Panc1 (cell line): ENCODE data around the gene ARMS2. TPM values are rescaled to one million over a fixed set of nuclear protein-coding genes. Genes with fewer than 3 reads are reported as not detected.

ENCODE experiments used
- ATAC-seq: fragments of 200-7000 bp; cut with Tn5 transposase; 2 replicates; pipeline ENCODE4 v1.9.1; 2020; ENCODE audit warnings: mild to moderate bottlenecking, moderate library complexity
- BruUV-seq: library from RNA; stranded (reverse); fragments of 400-500 nt; replicated peaks from 2 replicates; lab custom pipeline; 2021; lab: Mats Ljungman, UMichigan
- CTCF ChIA-PET: fragments of 300-600 bp; sonication (Branson Sonifier 250); formaldehyde crosslinking; loops from one replicate; lab custom pipeline; 2022; ENCODE audit warnings: antibody characterized with exemption; lab: Charles Lee
- POLR2A ChIA-PET: fragments of 300-600 bp; sonication (Branson Sonifier 250); formaldehyde crosslinking; loops from one replicate; lab custom pipeline; 2022; ENCODE audit warnings: antibody characterized with exemption; lab: Charles Lee
- DNase-seq: peaks from one replicate; pipeline ENCODE4 v3.0.0-alpha.2; 2010; ENCODE audit warnings: low read depth, low spot score
- H3K27ac ChIP-seq: 2 replicates; pipeline ENCODE4 v1.5.1; 2011; ENCODE audit warnings: mild to moderate bottlenecking, low read length, inconsistent platforms
- H3K27me3 ChIP-seq: fragments of 200-500 bp; sonication (Bioruptor generic); 2 replicates; pipeline ENCODE4 v1.6.0; 2014; ENCODE audit warnings: low read length, inconsistent platforms; ENCODE audit not compliant: control insufficient read depth, insufficient read depth
- H3K36me3 ChIP-seq: fragments of 200-500 bp; sonication (Bioruptor generic); 2 replicates; pipeline ENCODE4 v1.5.1; 2014; ENCODE audit warnings: inconsistent platforms, mild to moderate bottlenecking, low read length, moderate library complexity; ENCODE audit not compliant: control insufficient read depth, insufficient read depth
- H3K4me1 ChIP-seq: 2 replicates; pipeline ENCODE4 v1.5.1; 2011; ENCODE audit warnings: inconsistent platforms, mild to moderate bottlenecking, low read length, moderate library complexity; ENCODE audit not compliant: control insufficient read depth, insufficient read depth
- H3K4me3 ChIP-seq, 2 experiments: 2 replicates each; pipeline ENCODE4 v1.5.1; 2011 to 2012; ENCODE audit warnings: low read depth in 2 of 2, low read length in 2 of 2, mild to moderate bottlenecking in 2 of 2, inconsistent platforms in 1 of 2, moderate library complexity in 1 of 2
- H3K9me3 ChIP-seq: fragments of 200-500 bp; sonication (Bioruptor generic); 2 replicates; pipeline ENCODE4 v1.5.1; 2014; ENCODE audit warnings: low read depth, mild to moderate bottlenecking, inconsistent platforms, low read length, moderate library complexity; ENCODE audit not compliant: control insufficient read depth, insufficient read depth
- CTCF ChIP-seq: fragments of 450-650 bp; IDR thresholded peaks from 2 replicates; pipeline ENCODE4 v1.5.1; 2017; ENCODE audit warnings: mild to moderate bottlenecking
- POLR2AphosphoS5 ChIP-seq: IDR thresholded peaks from 2 replicates; pipeline ENCODE4 v1.6.1; 2012; ENCODE audit warnings: mild to moderate bottlenecking, low read depth, low read length, moderate library complexity
- SIN3A ChIP-seq: IDR thresholded peaks from 2 replicates; pipeline ENCODE4 v1.6.1; 2012; ENCODE audit warnings: low read depth, mild to moderate bottlenecking, low read length, moderate library complexity, borderline replicate concordance; ENCODE audit not compliant: insufficient read depth
- TCF7L2 ChIP-seq: IDR thresholded peaks from 2 replicates; pipeline ENCODE4 v1.6.1; 2011; ENCODE audit warnings: mild to moderate bottlenecking, low read depth, low read length, inconsistent platforms
- in situ Hi-C: cut with HindIII; loops from 2 replicates; pipeline ENCODE4 v1.10.0; 2016; ENCODE audit warnings: low sequenced_read_pairs, low pct_unique_long_range_greater_than_20kb
- intact Hi-C: fragments of 100-400 bp; cut with micrococcal nuclease; formaldehyde crosslinking; loops from one replicate; pipeline ENCODE4 v1.10.0; 2022; ENCODE audit not compliant: unreplicated experiment
- total RNA-seq: library from RNA; stranded (reverse); gene quantifications from one replicate; pipeline ENCODE4 v1.2.1, GENCODE V29; 2021; ENCODE audit not compliant: unreplicated experiment
- TF ChIP-seq, protein P1 (sequence below), 2 experiments: IDR thresholded peaks; 2 replicates each; pipeline ENCODE4 v1.6.1; 2011 to 2012; ENCODE audit warnings: low read depth in 2 of 2, control low read depth in 1 of 2, low read length in 1 of 2, mild to moderate bottlenecking in 1 of 2, moderate library complexity in 1 of 2; ENCODE audit not compliant: insufficient read depth in 1 of 2

ARMS2 gene
- total RNA-seq, 1 experiment from 2014 or later: not detected

- DNase-seq (no peak), ATAC-seq (no peak)
- H3K27ac ChIP-seq: no peak overlapping the region
- intact Hi-C loops: no loop called here
- no peaks in the 10 kb centered on the region for H3K9me3 ChIP-seq
- TF ChIP-seq CTCF (no peak), TCF7L2 (no peak), SIN3A (no peak), POLR2AphosphoS5 (no peak)
- TF ChIP-seq, protein P1, sequence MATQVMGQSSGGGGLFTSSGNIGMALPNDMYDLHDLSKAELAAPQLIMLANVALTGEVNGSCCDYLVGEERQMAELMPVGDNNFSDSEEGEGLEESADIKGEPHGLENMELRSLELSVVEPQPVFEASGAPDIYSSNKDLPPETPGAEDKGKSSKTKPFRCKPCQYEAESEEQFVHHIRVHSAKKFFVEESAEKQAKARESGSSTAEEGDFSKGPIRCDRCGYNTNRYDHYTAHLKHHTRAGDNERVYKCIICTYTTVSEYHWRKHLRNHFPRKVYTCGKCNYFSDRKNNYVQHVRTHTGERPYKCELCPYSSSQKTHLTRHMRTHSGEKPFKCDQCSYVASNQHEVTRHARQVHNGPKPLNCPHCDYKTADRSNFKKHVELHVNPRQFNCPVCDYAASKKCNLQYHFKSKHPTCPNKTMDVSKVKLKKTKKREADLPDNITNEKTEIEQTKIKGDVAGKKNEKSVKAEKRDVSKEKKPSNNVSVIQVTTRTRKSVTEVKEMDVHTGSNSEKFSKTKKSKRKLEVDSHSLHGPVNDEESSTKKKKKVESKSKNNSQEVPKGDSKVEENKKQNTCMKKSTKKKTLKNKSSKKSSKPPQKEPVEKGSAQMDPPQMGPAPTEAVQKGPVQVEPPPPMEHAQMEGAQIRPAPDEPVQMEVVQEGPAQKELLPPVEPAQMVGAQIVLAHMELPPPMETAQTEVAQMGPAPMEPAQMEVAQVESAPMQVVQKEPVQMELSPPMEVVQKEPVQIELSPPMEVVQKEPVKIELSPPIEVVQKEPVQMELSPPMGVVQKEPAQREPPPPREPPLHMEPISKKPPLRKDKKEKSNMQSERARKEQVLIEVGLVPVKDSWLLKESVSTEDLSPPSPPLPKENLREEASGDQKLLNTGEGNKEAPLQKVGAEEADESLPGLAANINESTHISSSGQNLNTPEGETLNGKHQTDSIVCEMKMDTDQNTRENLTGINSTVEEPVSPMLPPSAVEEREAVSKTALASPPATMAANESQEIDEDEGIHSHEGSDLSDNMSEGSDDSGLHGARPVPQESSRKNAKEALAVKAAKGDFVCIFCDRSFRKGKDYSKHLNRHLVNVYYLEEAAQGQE (IDR thresholded peaks at IDR 0.05; ENCODE audit: insufficient read depth in 1 of 2, low read depth in 2 of 2, low read length in 1 of 2): no peak
- no TSS peak for BruUV-seq
- H3K4me1 ChIP-seq: no peaks in the 10 kb centered on the region
- no peak overlapping the region for H3K4me3 ChIP-seq
- H3K36me3 ChIP-seq: no peaks in the 10 kb centered on the region
- no peaks in the 10 kb centered on the region for H3K27me3 ChIP-seq
- ChIA-PET CTCF (no interaction called here), POLR2A (no interaction called here)
- in situ Hi-C loops: no loop called here
Measured at GRCh38 chr10:122503012-122503411, 48.6 kb downstream of the ARMS2 start.

- ATAC-seq (no peak), DNase-seq (no peak)
- TF ChIP-seq, protein P1 (IDR thresholded peaks at IDR 0.05; ENCODE audit: insufficient read depth in 1 of 2, low read depth in 2 of 2, low read length in 1 of 2): no peak
- TF ChIP-seq CTCF: no peak
- no peak for TF ChIP-seq POLR2AphosphoS5
- TF ChIP-seq TCF7L2: no peak
- no peak for TF ChIP-seq SIN3A
- Histone ChIP-seq H3K4me1 (no peaks in the 10 kb centered on the region), H3K4me3 (no peak overlapping the region), H3K9me3 (no peaks in the 10 kb centered on the region), H3K36me3 (no peaks in the 10 kb centered on the region), H3K27ac (no peak overlapping the region), H3K27me3 (no peaks in the 10 kb centered on the region)
- ChIA-PET POLR2A (no interaction called here), CTCF (no interaction called here)
- no TSS peak for BruUV-seq
- in situ Hi-C loops (no loop called here), intact Hi-C loops (no loop called here)
Measured at GRCh38 chr10:122503886-122504609, 49.6 kb downstream of the ARMS2 start.
